GM23248 (cell line): ENCODE data around the gene SEMA5B. TPM values are rescaled to one million over a fixed set of nuclear protein-coding genes. Genes with fewer than 3 reads are reported as not detected.
A peak's percentile ranks its signal among the peaks of the same experiment; 100 is the strongest.

ENCODE experiments used
- DNase-seq: peaks from one replicate; pipeline ENCODE4 v3.0.0-alpha.2; 2015
- H2AFZ ChIP-seq: fragments of 200-600 bp; sonication (generic); 2 replicates; pipeline ENCODE4 v1.6.1; 2016; ENCODE audit warnings: antibody characterized with exemption
- H3F3A ChIP-seq: fragments of 200-600 bp; sonication (generic); 2 replicates; pipeline ENCODE4 v1.6.1; 2016; ENCODE audit warnings: mild to moderate bottlenecking, antibody characterized with exemption, mixed run types; ENCODE audit not compliant: insufficient read depth
- H3K27ac ChIP-seq: fragments of 200-600 bp; sonication (generic); 2 replicates; pipeline ENCODE4 v1.5.1; 2016; ENCODE audit warnings: mild to moderate bottlenecking
- H3K27me3 ChIP-seq: fragments of 200-600 bp; sonication (generic); replicated peaks from 2 replicates; pipeline ENCODE4 v1.6.1; 2016; ENCODE audit warnings: mild to moderate bottlenecking; ENCODE audit not compliant: insufficient read depth
- H3K36me3 ChIP-seq: fragments of 200-600 bp; sonication (generic); 2 replicates; pipeline ENCODE4 v1.6.1; 2016; ENCODE audit warnings: low read depth, mild to moderate bottlenecking
- H3K4me1 ChIP-seq: fragments of 200-600 bp; sonication (generic); 2 replicates; pipeline ENCODE4 v1.6.1; 2016; ENCODE audit warnings: mild to moderate bottlenecking; ENCODE audit not compliant: insufficient read depth
- H3K4me2 ChIP-seq: fragments of 200-600 bp; sonication (generic); one replicate; pipeline ENCODE4 v1.6.1; 2016; ENCODE audit warnings: mild to moderate bottlenecking; ENCODE audit not compliant: unreplicated experiment
- H3K4me3 ChIP-seq: fragments of 200-600 bp; sonication (generic); 2 replicates; pipeline ENCODE4 v1.5.1; 2016; ENCODE audit warnings: mild to moderate bottlenecking
- H3K79me2 ChIP-seq: fragments of 200-600 bp; sonication (generic); 2 replicates; pipeline ENCODE4 v1.6.1; 2016; ENCODE audit warnings: mild to moderate bottlenecking; ENCODE audit not compliant: insufficient read depth
- H3K9ac ChIP-seq: fragments of 200-600 bp; sonication (generic); 2 replicates; pipeline ENCODE4 v1.6.1; 2016; ENCODE audit warnings: mild to moderate bottlenecking
- H3K9me2 ChIP-seq: fragments of 200-600 bp; sonication (generic); 2 replicates; pipeline ENCODE4 v1.6.1; 2016; ENCODE audit warnings: mixed run types, mild to moderate bottlenecking, moderate library complexity; ENCODE audit not compliant: insufficient read depth
- H3K9me3 ChIP-seq: fragments of 200-600 bp; sonication (generic); one replicate; pipeline ENCODE4 v1.6.1; 2017; ENCODE audit warnings: low read depth
- H4K20me1 ChIP-seq: fragments of 200-600 bp; sonication (generic); 2 replicates; pipeline ENCODE4 v1.6.0; 2016; ENCODE audit not compliant: insufficient read depth
- EZH2 ChIP-seq: fragments of 200-600 bp; sonication (generic); IDR thresholded peaks from 2 replicates; pipeline ENCODE4 v1.6.1; 2018; ENCODE audit warnings: antibody characterized with exemption, mild to moderate bottlenecking; ENCODE audit not compliant: insufficient read depth, poor library complexity, severe bottlenecking
- EZH2phosphoT487 ChIP-seq: fragments of 200-600 bp; sonication (generic); IDR thresholded peaks from 2 replicates; pipeline ENCODE4 v1.6.1; 2018; ENCODE audit warnings: antibody characterized with exemption, moderate library complexity, mild to moderate bottlenecking, low read depth; ENCODE audit not compliant: insufficient read depth
- WGBS, 2 experiments: methylation state at CpG; one replicate each; pipeline ENCODE4 v1.1.6; 2015 to 2017; ENCODE audit warnings: low lambda C conversion rate in 2 of 2, low coverage in 1 of 2; ENCODE audit errors: missing lambda C conversion rate in 2 of 2; 5-methylcytosine and 5-hydroxymethylcytosine counted together
- in situ Hi-C: fragments of 300-500 bp; cut with MboI; formaldehyde crosslinking; loops from 2 replicates; pipeline ENCODE4 v1.15.0; 2020
- polyA plus RNA-seq: library from polyadenylated mRNA; unstranded; fragments of >200 nt; fragmentation: Nextera tagmentation; extraction: Ambion mirVana; gene quantifications from 2 replicates; pipeline ENCODE4 v1.2.1, GENCODE V29; 2016
- total RNA-seq: library from RNA; depleted of rRNA; stranded (reverse); fragments of >200 nt; shearing (Covaris generic); gene quantifications from 2 replicates; pipeline ENCODE4 v1.2.3, GENCODE V29; 2014

Gene SEMA5B
- total and polyA plus RNA-seq, 2 experiments from 2014 or later, result not detected

GRCh38 chr3:123018683-123019082 lies 8.9 kb downstream of the SEMA5B start:
- Histone ChIP-seq H3K79me2 (no peaks in the 10 kb centered on the region), H3F3A (no peaks in the 10 kb centered on the region), H3K4me3 (no peak overlapping the region), H3K4me1 (no peaks in the 10 kb centered on the region), H4K20me1 (no peaks in the 10 kb centered on the region), H3K9ac (no peak overlapping the region), H3K9me3 (no peaks in the 10 kb centered on the region), H3K9me2 (no peaks in the 10 kb centered on the region), H3K27me3 (peaks cover 83% of the 10 kb centered on the region), H3K27ac (no peak overlapping the region), H2AFZ (no peak overlapping the region), H3K4me2 (no peak overlapping the region), H3K36me3 (no peaks in the 10 kb centered on the region)
- TF ChIP-seq EZH2, result no peak
- TF ChIP-seq EZH2phosphoT487, result no peak
- peak; percentile 30 for DNase-seq
- 0% methylated on average over 1 of the region's 1 CpG for WGBS, 2 experiments
- in situ Hi-C loops, result no loop called here

DNA sequence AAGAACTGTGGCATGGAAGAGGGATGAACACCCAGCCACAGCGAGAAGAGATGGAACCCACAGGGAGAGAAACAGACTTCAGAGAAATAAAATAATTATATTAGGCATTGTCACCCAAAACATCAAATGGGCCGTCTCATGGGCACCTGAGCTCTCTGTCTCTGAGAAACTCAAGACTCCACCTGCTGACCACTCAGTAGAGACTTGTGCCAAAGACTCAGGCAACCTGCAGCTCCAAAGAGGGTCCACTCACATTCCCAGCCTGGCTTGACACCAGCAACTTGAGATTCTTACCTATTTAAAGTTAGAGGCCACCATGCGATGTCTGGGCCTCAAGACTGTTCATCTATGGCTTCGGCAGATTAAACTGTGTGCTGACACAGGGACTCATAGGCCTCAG lies 12.0 kb downstream of the SEMA5B start:
- H3K9me2 ChIP-seq, result no peaks in the 10 kb centered on the region
- H3K4me2 ChIP-seq, result no peak overlapping the region
- no peak overlapping the region for H3K4me3 ChIP-seq
- no peaks in the 10 kb centered on the region for H4K20me1 ChIP-seq
- no peak overlapping the region for H3K27ac ChIP-seq
- 68 to 69% methylated on average over 4 of the region's 4 CpGs for WGBS, 2 experiments
- no peak for TF ChIP-seq EZH2phosphoT487
- TF ChIP-seq EZH2, result no peak
- H3K36me3 ChIP-seq, result no peaks in the 10 kb centered on the region
- no peaks in the 10 kb centered on the region for H3K4me1 ChIP-seq
- H3F3A ChIP-seq, result no peaks in the 10 kb centered on the region
- DNase-seq, result no peak
- H3K9me3 ChIP-seq, result no peaks in the 10 kb centered on the region
- no peaks in the 10 kb centered on the region for H3K79me2 ChIP-seq
- peaks cover 62% of the 10 kb centered on the region for H3K27me3 ChIP-seq
- no peak overlapping the region for H2AFZ ChIP-seq
- in situ Hi-C loops, result no loop called here
- no peak overlapping the region for H3K9ac ChIP-seq

DNA sequence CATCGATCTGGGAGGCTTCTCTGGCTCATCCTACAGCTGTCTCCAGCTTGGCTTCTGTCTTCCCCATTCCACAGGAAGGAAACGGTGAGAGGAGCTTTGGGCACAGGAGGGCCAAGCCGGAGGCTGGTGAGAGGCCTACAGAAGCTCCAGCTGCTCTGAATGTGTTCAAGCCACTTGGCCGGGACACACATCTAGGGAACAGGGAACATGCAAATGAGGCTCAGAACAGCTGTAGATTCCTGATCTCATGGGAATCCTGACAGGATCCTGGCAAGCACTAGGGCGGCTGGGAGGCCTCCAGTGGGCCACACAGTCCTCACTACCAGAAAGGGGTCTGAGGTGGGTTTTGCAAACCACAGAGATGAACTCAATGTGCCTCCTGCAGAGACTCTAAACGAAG lies 13.7 kb downstream of the SEMA5B start:
- Histone ChIP-seq H3K4me2 (no peak overlapping the region), H3K79me2 (no peaks in the 10 kb centered on the region), H3F3A (no peaks in the 10 kb centered on the region), H3K36me3 (no peaks in the 10 kb centered on the region), H3K27me3 (peaks cover 58% of the 10 kb centered on the region), H3K4me3 (no peak overlapping the region), H3K27ac (no peak overlapping the region), H3K9me2 (no peaks in the 10 kb centered on the region), H3K9me3 (no peaks in the 10 kb centered on the region), H4K20me1 (no peaks in the 10 kb centered on the region), H3K4me1 (no peaks in the 10 kb centered on the region), H3K9ac (no peak overlapping the region), H2AFZ (no peak overlapping the region)
- 50% methylated on average over 6 of the region's 6 CpGs for WGBS, 2 experiments
- in situ Hi-C loops, result no loop called here
- DNase-seq, result no peak
- TF ChIP-seq EZH2phosphoT487 (no peak), EZH2 (no peak)

DNA sequence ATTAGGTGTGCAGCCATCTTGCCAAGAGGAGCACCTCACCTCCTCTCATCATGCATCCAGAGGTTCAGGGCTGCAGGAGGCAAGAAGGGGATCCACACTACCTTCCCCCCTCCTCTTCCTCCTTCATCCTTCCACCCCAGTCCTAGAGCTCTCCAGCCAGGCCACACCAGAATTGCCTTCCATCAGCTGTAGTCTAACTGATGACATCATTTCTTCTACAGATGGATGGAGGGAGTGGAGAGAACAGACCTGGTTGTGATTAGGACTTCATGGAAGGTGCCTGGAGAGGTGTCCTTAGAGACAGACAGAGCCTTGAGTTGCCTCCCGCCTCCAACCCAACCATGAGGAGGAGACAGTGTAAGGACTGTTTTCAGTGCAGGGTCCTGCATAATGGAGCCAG lies 14.9 kb downstream of the SEMA5B start:
- TF ChIP-seq EZH2 (no peak), EZH2phosphoT487 (no peak)

GRCh38 chr3:123011447-123011846 lies 16.1 kb downstream of the SEMA5B start:
- H3K79me2 ChIP-seq, result no peaks in the 10 kb centered on the region
- no peak overlapping the region for H3K9ac ChIP-seq
- peaks cover 54% of the 10 kb centered on the region for H3K27me3 ChIP-seq
- DNase-seq, result no peak
- no peak overlapping the region for H3K27ac ChIP-seq
- H3F3A ChIP-seq, result no peaks in the 10 kb centered on the region
- H3K9me3 ChIP-seq, result no peaks in the 10 kb centered on the region
- no peaks in the 10 kb centered on the region for H3K36me3 ChIP-seq
- TF ChIP-seq EZH2, result no peak
- no peak for TF ChIP-seq EZH2phosphoT487
- no peak overlapping the region for H2AFZ ChIP-seq
- 56 to 58% methylated on average over 1 of the region's 1 CpG for WGBS, 2 experiments
- H4K20me1 ChIP-seq, result no peaks in the 10 kb centered on the region
- H3K9me2 ChIP-seq, result no peaks in the 10 kb centered on the region
- in situ Hi-C loops, result no loop called here
- H3K4me2 ChIP-seq, result no peak overlapping the region
- H3K4me1 ChIP-seq, result no peaks in the 10 kb centered on the region
- H3K4me3 ChIP-seq, result no peak overlapping the region

More for the DNA sequence above, 14.9 kb downstream of the SEMA5B start:
- Histone ChIP-seq H3K27me3 (peaks cover 55% of the 10 kb centered on the region), H3K4me2 (no peak overlapping the region), H3K9me2 (no peaks in the 10 kb centered on the region), H2AFZ (no peak overlapping the region), H3K36me3 (no peaks in the 10 kb centered on the region), H4K20me1 (no peaks in the 10 kb centered on the region), H3K4me3 (no peak overlapping the region), H3F3A (no peaks in the 10 kb centered on the region), H3K27ac (no peak overlapping the region), H3K4me1 (no peaks in the 10 kb centered on the region), H3K9ac (no peak overlapping the region), H3K9me3 (no peaks in the 10 kb centered on the region), H3K79me2 (no peaks in the 10 kb centered on the region)
- in situ Hi-C loops, result no loop called here
- DNase-seq, result no peak
- WGBS, 2 experiments, result 94 to 96% methylated on average over 1 of the region's 1 CpG
